ENCODE results near the gene VWC2. TPM values are rescaled to one million over a fixed set of nuclear protein-coding genes. Genes with fewer than 3 reads are reported as not detected.

VWC2 gene
- total RNA-seq, result not detected

DNA sequence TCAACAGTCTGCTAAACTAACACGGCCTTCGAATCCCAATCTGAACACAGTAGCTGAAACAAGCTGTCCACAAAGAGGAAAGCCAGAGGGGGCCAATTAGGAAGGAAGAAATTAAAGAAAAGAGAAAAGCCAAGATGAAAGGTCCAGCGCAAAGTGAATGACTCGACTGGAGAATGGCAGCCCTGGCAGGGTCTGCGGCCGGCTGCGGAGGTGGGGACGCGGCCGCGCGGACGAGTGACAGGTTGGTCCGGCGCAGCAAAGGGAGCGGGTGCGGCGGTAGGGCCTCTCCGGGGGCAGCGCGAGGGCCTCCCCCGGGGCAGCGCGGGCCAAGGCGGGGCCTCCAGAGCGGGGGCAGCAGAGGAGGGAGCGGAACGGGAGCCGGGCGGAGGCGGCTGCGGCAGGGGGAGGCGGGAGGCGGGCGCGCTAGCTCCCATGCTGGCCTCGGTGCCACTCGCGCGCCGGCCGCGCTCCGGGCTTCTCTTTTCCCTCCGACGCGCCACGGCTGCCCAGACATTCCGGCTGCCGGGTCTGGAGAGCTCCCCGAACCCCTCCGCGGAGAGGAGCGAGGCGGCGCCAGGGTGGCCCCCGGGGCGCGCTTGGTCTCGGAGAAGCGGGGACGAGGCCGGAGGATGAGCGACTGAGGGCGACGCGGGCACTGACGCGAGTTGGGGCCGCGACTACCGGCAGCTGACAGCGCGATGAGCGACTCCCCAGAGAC, at the start of gene VWC2:
Gene VWC2, plus strand, starts transcription at position 421 of the 718 bp plus-strand sequence. CDS start 1,798 bp downstream, outside the sequence.
- no peak within 1 kb of the TSS for H3K27ac Mint-ChIP-seq
- peaks cover 47% of the 10 kb centered on the region for H3K27me3 Mint-ChIP-seq
- ChIA-PET CTCF (no interaction called here), POLR2A (no interaction called here)
- peaks cover 5% of the 10 kb centered on the region for H3K36me3 Mint-ChIP-seq (ENCODE audit: low read depth)
- H3K9me3 Mint-ChIP-seq, result no peaks in the 10 kb centered on the region
- DNase-seq, result no peak
- peaks cover 1% of the 10 kb centered on the region for H3K4me1 Mint-ChIP-seq
- no peak within 1 kb of the TSS for H3K4me3 Mint-ChIP-seq

DNA sequence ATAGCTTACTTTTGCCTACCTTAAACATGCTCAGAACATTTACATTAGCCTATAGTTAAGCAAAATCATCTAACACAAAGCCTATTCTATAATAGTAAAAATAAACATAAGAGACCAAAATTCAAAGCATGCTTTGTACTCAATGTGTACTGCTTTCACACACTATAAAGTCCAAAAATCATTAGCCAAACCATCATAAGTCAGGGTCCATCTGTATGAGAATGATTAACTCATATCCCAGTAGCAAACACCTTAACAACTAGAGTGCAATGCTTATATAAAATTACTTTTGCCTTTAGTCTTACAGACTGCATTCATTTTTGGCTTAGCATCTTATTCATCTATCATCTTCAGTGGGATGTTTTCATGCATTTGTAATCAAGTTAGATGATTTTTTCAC, 49.4 kb upstream of the VWC2 start:
- Mint-ChIP-seq H3K4me3 (no peak overlapping the region), H3K27ac (no peak overlapping the region), H3K27me3 (no peaks in the 10 kb centered on the region), H3K36me3 (ENCODE audit: low read depth) (no peaks in the 10 kb centered on the region), H3K9me3 (no peaks in the 10 kb centered on the region), H3K4me1 (no peaks in the 10 kb centered on the region)
- DNase-seq, result no peak
- ChIA-PET POLR2A (no interaction called here), CTCF (no interaction called here)

DNA sequence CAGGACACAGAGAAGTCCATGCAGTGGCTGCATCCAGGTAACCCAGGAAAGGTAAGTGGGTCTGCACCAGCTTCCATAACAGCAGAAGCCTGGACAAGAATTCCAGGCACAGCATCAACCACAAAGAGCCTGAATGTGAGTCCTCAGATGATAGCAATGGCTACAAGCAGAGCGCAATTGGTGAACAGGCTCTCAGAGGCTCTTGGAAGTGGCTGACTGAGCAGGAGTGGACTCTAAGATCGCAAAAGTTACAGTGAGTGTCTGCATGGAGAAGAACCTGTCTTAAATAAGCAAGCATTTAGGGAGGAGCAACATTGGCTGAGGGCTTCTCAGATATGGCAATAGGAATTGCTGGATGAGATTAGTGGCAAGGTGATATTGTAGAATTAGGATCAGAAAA, 41.6 kb upstream of the VWC2 start:
- Mint-ChIP-seq H3K36me3 (ENCODE audit: low read depth) (no peaks in the 10 kb centered on the region), H3K4me1 (no peaks in the 10 kb centered on the region), H3K9me3 (no peaks in the 10 kb centered on the region), H3K4me3 (no peak overlapping the region), H3K27me3 (no peaks in the 10 kb centered on the region), H3K27ac (no peak overlapping the region)
- DNase-seq, result no peak
- ChIA-PET POLR2A (no interaction called here), CTCF (no interaction called here)

DNA sequence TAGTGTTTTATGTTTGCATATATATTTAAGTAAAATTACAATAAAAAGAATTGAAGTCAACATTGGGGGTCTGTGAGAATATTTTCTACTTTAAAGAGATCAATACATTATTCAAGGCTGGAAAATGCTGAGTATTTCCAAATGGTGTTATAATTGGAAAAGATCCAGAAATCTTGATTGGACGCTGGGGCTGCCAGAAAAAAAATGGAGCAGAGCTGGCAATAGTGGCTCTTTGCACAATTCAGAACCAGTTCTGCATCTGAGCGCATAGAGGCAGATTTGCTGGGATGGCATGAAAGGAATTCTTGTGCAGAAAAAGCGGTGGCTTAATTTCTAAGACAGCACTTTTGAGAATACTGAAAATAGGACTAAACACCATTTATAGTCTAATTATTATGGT, 10.8 kb upstream of the VWC2 start:
- H3K4me3 Mint-ChIP-seq, result no peak overlapping the region
- no peaks in the 10 kb centered on the region for H3K4me1 Mint-ChIP-seq
- no peaks in the 10 kb centered on the region for H3K9me3 Mint-ChIP-seq
- no peaks in the 10 kb centered on the region for H3K36me3 Mint-ChIP-seq (ENCODE audit: low read depth)
- H3K27ac Mint-ChIP-seq, result no peak overlapping the region
- no peaks in the 10 kb centered on the region for H3K27me3 Mint-ChIP-seq
- ChIA-PET CTCF (no interaction called here), POLR2A (no interaction called here)
- DNase-seq, result no peak

DNA sequence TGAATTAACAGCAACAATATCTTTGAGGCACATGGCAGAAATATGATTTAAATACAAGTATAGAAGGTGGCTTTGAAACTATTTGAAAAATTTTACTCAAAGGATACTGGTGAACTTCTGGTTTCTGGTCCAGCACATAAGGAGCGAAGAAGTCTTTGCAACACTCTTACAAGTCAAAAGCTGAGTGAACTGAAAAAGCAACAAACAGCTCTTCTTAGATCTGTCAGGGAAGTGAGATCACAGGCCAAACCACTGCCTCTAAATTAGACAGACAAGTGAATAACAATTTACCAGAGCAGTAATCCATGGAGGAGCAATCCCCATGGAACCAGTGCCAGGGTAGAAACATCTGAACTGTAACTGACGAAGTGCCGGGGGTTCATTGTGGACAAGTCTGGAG, 9.6 kb upstream of the VWC2 start:
- POLR2A ChIA-PET, result no interaction called here
- Mint-ChIP-seq H3K36me3 (ENCODE audit: low read depth) (no peaks in the 10 kb centered on the region), H3K27ac (no peak overlapping the region), H3K9me3 (no peaks in the 10 kb centered on the region), H3K27me3 (no peaks in the 10 kb centered on the region), H3K4me3 (no peak overlapping the region), H3K4me1 (no peaks in the 10 kb centered on the region)
- CTCF ChIA-PET, result no interaction called here
- DNase-seq, result no peak

DNA sequence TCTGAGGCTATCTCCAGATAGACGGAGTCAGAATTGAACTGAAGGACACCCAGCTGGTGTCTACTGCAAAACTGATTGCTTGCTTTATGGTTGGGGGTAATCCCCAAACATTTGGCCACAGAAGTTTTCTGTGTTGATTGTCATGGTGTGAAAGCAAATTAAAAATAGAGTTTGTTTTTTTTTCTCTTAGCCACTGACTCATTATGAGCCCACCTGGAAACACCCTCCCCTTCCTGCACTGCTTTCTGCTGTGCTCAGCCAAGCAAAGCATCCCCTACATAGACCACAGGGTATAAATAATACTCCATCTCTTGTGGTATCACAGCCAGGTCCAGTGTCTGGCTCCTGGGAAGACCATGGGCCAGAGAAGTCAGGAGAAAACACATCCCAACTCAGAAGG, 6.5 kb upstream of the VWC2 start:
- Mint-ChIP-seq H3K27me3 (peaks cover 8% of the 10 kb centered on the region), H3K36me3 (ENCODE audit: low read depth) (no peaks in the 10 kb centered on the region), H3K9me3 (no peaks in the 10 kb centered on the region), H3K27ac (no peak overlapping the region), H3K4me3 (no peak overlapping the region), H3K4me1 (no peaks in the 10 kb centered on the region)
- DNase-seq, result no peak
- CTCF ChIA-PET, result no interaction called here
- POLR2A ChIA-PET, result no interaction called here

DNA sequence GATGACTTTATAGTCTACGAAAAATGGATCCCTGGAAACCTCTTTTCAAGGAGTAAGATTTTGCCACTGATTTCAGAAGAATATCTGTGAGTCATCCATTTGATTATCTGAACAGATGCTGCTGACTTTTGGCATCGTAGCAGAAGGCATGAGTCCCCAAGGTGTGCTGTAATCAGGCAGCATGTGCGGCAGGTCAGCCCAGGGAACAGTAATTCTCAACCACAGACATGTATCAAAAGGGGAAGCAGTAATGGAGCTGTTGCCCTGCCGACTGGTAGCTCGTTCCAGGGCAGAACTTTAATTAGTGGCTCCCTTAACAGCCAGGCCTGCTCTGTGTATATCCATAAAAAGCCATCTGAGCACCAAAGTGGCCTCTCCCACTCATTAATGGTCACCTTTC, 5.7 kb upstream of the VWC2 start:
- no peaks in the 10 kb centered on the region for H3K9me3 Mint-ChIP-seq
- H3K4me3 Mint-ChIP-seq, result no peak overlapping the region
- H3K36me3 Mint-ChIP-seq (ENCODE audit: low read depth), result no peaks in the 10 kb centered on the region
- POLR2A ChIA-PET, result no interaction called here
- H3K4me1 Mint-ChIP-seq, result no peaks in the 10 kb centered on the region
- DNase-seq, result no peak
- H3K27me3 Mint-ChIP-seq, result peaks cover 14% of the 10 kb centered on the region
- CTCF ChIA-PET, result no interaction called here
- H3K27ac Mint-ChIP-seq, result no peak overlapping the region

DNA sequence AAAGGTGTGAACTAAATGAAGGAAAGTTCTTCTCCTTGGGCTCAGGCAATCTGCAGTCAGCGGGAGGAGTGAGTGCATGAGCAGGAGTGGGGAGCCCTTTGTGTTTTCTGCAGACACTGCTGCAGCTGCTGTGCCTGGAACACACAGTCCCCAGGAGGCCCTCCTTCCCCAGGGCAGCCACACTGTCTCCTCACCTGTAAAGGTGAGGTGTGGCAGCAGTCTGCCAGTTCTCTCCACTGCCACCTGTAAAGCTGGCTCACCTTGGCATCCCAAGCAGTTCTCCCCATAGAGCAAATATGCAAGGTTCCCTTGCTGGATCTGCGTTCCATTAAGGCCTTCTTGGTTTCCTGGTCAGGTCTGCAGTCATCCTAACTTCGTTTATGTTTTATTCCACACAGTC, 5.2 kb upstream of the VWC2 start:
- Mint-ChIP-seq H3K27me3 (peaks cover 19% of the 10 kb centered on the region), H3K4me1 (peaks cover 1% of the 10 kb centered on the region), H3K9me3 (no peaks in the 10 kb centered on the region), H3K27ac (no peak overlapping the region), H3K36me3 (ENCODE audit: low read depth) (peaks cover 5% of the 10 kb centered on the region), H3K4me3 (no peak overlapping the region)
- ChIA-PET CTCF (no interaction called here), POLR2A (no interaction called here)
- no peak for DNase-seq

DNA sequence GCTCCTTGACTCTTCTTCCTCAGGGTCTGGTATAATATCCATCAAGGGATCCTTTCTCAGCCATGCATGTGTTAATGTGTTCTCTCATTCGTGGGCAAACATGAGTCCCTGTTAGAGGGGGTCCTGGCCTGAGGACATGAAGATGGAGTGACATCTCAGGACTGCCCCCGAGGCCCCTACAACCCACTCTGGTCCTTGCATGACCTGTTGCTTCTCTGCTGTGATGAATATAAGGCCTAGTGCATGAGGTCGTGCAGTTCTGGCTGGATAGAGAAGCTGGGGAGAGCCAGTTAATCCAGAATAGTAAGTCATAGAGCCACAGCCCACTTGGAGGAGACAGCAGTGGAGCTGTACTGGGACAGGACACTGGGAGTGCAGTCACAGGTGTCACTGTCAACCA, 4.6 kb upstream of the VWC2 start:
- ChIA-PET CTCF (no interaction called here), POLR2A (no interaction called here)
- H3K27ac Mint-ChIP-seq, result no peak overlapping the region
- H3K4me1 Mint-ChIP-seq, result peaks cover 1% of the 10 kb centered on the region
- peaks cover 5% of the 10 kb centered on the region for H3K36me3 Mint-ChIP-seq (ENCODE audit: low read depth)
- H3K27me3 Mint-ChIP-seq, result peaks cover 20% of the 10 kb centered on the region
- no peak for DNase-seq
- no peak overlapping the region for H3K4me3 Mint-ChIP-seq
- no peaks in the 10 kb centered on the region for H3K9me3 Mint-ChIP-seq

DNA sequence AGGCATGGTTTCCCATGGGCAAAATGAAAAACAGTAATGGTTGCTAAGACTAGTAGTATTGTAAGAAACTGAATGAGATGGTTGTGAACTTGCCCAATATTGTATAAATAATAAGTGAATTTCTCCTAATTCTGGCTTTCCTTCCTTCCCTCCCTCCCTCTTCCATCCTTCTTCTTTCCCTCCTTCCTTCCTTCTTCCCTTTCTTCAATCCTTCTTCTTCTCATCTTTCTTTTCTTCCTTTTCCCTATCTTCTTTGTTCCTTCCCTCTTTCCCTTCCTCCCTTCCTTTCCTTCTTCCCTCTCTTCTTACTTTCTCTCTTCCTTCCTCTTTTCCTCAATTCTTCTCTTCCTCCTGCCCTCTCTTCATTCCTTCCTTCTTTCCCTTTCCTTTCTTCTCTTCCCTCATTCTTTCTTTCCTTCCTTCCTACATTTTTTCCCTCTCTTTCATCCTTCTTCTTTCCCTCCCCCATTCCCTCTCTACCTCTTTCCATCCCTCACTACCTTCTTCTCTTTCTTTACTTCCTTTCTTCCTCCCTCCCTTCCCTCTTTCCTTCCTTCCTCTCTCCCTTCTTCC, 4.1 kb upstream of the VWC2 start:
- CTCF ChIA-PET, result no interaction called here
- Mint-ChIP-seq H3K4me1 (peaks cover 1% of the 10 kb centered on the region), H3K9me3 (no peaks in the 10 kb centered on the region), H3K4me3 (no peak overlapping the region), H3K27me3 (peaks cover 20% of the 10 kb centered on the region), H3K36me3 (ENCODE audit: low read depth) (peaks cover 5% of the 10 kb centered on the region), H3K27ac (no peak overlapping the region)
- POLR2A ChIA-PET, result no interaction called here
- DNase-seq, result no peak

DNA sequence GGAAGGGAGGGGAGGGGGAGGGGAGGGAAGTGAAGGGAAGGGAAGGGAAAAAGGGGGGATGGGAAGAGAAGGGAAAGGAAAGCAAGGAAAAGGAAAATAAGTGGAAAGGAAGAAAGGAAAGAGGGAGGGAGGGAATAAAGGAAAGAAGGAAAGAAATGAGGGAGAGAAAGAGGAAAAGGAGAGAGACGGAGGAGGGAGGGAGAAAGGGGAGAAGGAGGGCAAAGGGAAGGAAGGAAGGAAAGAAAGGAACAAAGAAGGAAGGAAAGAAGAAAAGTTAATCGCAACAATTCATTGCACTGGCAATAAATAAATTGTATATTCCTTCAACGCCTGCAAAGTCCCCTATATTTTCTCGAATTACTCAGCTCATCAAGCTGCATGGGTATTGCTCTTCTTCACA, 2.6 kb upstream of the VWC2 start:
- Mint-ChIP-seq H3K9me3 (no peaks in the 10 kb centered on the region), H3K27me3 (peaks cover 28% of the 10 kb centered on the region), H3K4me1 (peaks cover 1% of the 10 kb centered on the region), H3K4me3 (no peak overlapping the region), H3K36me3 (ENCODE audit: low read depth) (peaks cover 5% of the 10 kb centered on the region), H3K27ac (no peak overlapping the region)
- no peak for DNase-seq
- ChIA-PET POLR2A (no interaction called here), CTCF (no interaction called here)

DNA sequence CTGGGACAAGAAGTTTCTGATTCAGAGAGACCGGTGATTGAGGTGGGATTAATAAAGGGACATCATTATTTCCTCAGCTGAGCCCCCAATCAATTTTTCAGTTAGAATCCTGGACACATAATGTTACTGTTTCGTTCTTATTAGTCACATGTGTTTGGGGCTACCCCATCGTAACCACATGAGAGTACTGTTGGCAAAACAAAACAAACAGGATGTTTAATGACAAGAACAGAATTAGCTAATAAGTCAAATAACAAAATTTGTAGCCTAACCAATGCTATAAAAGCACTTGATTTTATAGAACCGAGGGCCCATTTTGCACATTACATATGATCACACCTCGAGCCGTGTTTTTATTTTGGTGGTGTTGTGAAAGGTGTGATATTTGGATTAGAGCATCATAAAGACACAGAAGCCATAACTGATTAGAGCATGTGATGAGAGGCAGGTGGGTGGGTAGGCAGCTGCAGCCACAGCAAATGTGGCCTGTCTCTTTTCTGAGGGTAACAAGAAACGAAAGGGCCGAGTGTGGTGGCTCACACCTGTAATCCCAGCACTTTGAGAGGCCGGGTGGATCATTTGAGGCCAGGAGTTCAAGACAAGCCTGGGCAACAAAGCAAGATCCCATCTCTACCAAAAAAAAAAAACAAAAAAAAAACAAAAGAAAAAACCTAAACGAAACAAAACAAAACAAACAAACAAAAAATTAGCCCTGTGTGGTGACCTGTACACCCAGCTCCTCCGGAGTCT, 1.8 kb upstream of the VWC2 start:
- peaks cover 1% of the 10 kb centered on the region for H3K4me1 Mint-ChIP-seq
- CTCF ChIA-PET, result no interaction called here
- H3K27me3 Mint-ChIP-seq, result peaks cover 35% of the 10 kb centered on the region
- POLR2A ChIA-PET, result no interaction called here
- no peak overlapping the region for H3K4me3 Mint-ChIP-seq
- H3K36me3 Mint-ChIP-seq (ENCODE audit: low read depth), result peaks cover 5% of the 10 kb centered on the region
- no peak for DNase-seq
- H3K27ac Mint-ChIP-seq, result no peak overlapping the region
- H3K9me3 Mint-ChIP-seq, result no peaks in the 10 kb centered on the region

DNA sequence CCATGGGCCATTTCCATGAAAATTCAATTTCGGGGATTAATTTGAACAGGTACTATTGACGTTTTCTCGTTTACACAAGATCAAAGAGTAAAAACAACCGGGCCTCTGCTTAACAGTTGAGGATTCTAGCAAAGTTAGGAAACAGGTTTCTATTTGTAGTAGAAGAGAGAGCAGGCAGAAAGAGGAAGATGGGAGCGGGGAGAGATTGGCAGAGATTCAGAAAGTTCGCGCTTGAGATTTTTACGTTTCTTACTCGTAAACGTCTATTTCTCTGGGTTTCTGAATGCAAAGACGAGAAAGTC, 571 bp upstream of the VWC2 start:
- no peak overlapping the region for H3K4me3 Mint-ChIP-seq
- no peaks in the 10 kb centered on the region for H3K9me3 Mint-ChIP-seq
- ChIA-PET POLR2A (no interaction called here), CTCF (no interaction called here)
- peaks cover 47% of the 10 kb centered on the region for H3K27me3 Mint-ChIP-seq
- H3K27ac Mint-ChIP-seq, result no peak overlapping the region
- DNase-seq, result no peak
- H3K4me1 Mint-ChIP-seq, result peaks cover 1% of the 10 kb centered on the region
- H3K36me3 Mint-ChIP-seq (ENCODE audit: low read depth), result peaks cover 5% of the 10 kb centered on the region

DNA sequence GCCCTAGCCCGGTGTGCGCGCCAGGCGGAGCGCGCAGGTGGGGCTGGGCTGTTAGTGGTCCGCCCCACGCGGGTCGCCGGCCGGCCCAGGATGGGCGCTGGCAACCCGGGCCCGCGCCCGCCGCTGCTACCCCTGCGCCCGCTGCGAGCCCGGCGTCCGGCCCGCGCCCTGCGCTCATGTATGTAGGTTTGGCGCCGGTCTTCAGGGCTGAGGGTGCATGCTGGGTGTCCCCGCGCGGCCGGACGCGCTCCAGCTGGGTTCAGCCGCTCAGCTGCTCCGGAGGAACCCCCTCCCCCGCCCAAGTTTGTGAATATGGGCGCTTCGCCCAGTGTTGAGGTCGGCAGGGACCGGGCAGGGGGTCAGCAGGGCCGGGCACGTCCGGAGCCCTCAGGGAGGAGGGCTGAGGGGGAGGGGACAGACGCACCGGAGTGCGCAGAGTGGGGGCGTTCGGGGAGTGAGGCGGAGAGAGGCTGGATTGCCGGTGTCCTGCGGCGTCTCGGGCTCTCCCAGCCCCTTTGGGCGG, 559 bp downstream of the VWC2 start:
- peaks cover 51% of the 10 kb centered on the region for H3K27me3 Mint-ChIP-seq
- no peak overlapping the region for H3K4me3 Mint-ChIP-seq
- H3K36me3 Mint-ChIP-seq (ENCODE audit: low read depth), result peaks cover 5% of the 10 kb centered on the region
- H3K9me3 Mint-ChIP-seq, result no peaks in the 10 kb centered on the region
- ChIA-PET CTCF (no interaction called here), POLR2A (no interaction called here)
- H3K4me1 Mint-ChIP-seq, result peaks cover 1% of the 10 kb centered on the region
- DNase-seq, result no peak
- H3K27ac Mint-ChIP-seq, result no peak overlapping the region

Measured in activated CD4-positive, alpha-beta memory T cell treated with anti-CD3 and anti-CD28 coated beads, Interleukin-2, amount 10 ng/mL, durations not matched to agents 7 days and 5 days (primary cell).